Epithelial cell of esophagus (primary cell): ENCODE results near the gene FSTL4.
"Not testable (repeated sequence)": the region's sequence is repeated elsewhere in the genome, so short reads cannot be mapped to it uniquely, and the experiment has no call there.

Experiments used
- DNase-seq: peaks from one replicate; pipeline ENCODE4 v3.0.0; 2010; ENCODE audit warnings: low read depth
- H3K4me3 ChIP-seq: 2 replicates; pipeline ENCODE4 v1.5.1; 2011; ENCODE audit warnings: mild to moderate bottlenecking, low read length, control low read depth
- CTCF ChIP-seq: IDR thresholded peaks from 2 replicates; pipeline ENCODE4 v1.5.1; 2011; ENCODE audit warnings: low read depth, mild to moderate bottlenecking, low read length, control low read depth, inconsistent platforms; ENCODE audit not compliant: insufficient read depth; ENCODE audit errors: missing control alignments

The FSTL4 gene

GRCh38 chr5:133396187-133396741 is 216.1 kb downstream of the FSTL4 start:
- no peak for TF ChIP-seq CTCF
- no peak for DNase-seq
- no peak overlapping the region for H3K4me3 ChIP-seq

- not testable (repeated sequence) for DNase-seq
Observed at GRCh38 chr5:133395207-133395606, 217.1 kb downstream of the FSTL4 start.

GRCh38 chr5:133394477-133394817 is 217.9 kb downstream of the FSTL4 start:
- not testable (repeated sequence) for DNase-seq, H3K4me3 ChIP-seq

More at GRCh38 chr5:133395207-133395606, 217.1 kb downstream of the FSTL4 start:
- not testable (repeated sequence) for H3K4me3 ChIP-seq

GRCh38 chr5:133393776-133394476 is 218.4 kb downstream of the FSTL4 start:
- DNase-seq = no peak
- H3K4me3 ChIP-seq = no peak overlapping the region
- TF ChIP-seq CTCF = no peak

GRCh38 chr5:133392448-133392847 is 219.9 kb downstream of the FSTL4 start:
- H3K4me3 ChIP-seq = no peak overlapping the region
- DNase-seq = no peak
- TF ChIP-seq CTCF = no peak

GRCh38 chr5:133391354-133392136 is 220.8 kb downstream of the FSTL4 start:
- no peak for TF ChIP-seq CTCF
- H3K4me3 ChIP-seq = no peak overlapping the region
- DNase-seq = no peak

GRCh38 chr5:133390416-133391353 is 221.7 kb downstream of the FSTL4 start:
- no peak for TF ChIP-seq CTCF
- no peak for DNase-seq
- no peak overlapping the region for H3K4me3 ChIP-seq
